ENCODE results near the gene KLK4. TPM values are rescaled to one million over a fixed set of nuclear protein-coding genes. Genes with fewer than 3 reads are reported as not detected.

KLK4 gene
- total and polyA plus RNA-seq, 10 of the 15 experiments (the other 5 are each of a cell fraction or from before 2014, with no cell fraction given) = 0.06 to 0.31 TPM; not detected in 8

DNA sequence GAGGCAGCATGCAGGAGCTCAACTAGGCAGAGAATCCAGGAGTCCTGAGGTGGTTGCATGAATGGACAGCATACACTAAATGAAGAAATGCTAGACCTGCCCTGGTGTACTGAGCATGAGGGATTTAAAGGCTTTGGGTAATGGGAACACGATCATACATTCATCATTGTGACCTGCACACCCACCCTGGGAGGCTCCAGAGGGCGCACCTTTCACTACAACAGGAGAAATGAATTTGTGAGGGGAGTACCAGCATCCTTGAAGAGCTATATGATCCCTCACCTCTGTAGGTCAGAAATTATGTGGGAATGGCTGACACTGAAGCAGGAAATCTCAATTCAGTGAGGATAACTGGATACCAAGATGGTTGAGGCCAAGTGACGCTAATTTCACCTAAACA lies 29.0 kb downstream of the KLK4 start:
- in situ Hi-C loops (cut with MboI) = no loop called here
- SMC1A ChIA-PET (ENCODE audit: uncharacterized antibody, unreplicated experiment) = interaction anchor here (0.6 kb wide), 1 partner anchor 167 kb away, joined by 3 read pairs; no protein-coding TSS in a partner anchor
- Histone ChIP-seq H2AFZ (ENCODE audit: control insufficient read depth, low read depth, low read length) (no peak overlapping the region), H3K4me2 (ENCODE audit: control insufficient read depth, insufficient read depth) (no peak overlapping the region), H3K4me3 (no peak overlapping the region), H3K79me2 (ENCODE audit: control insufficient read depth, insufficient read depth, low read length) (no peaks in the 10 kb centered on the region), H3K27ac (ENCODE audit: control insufficient read depth, insufficient read depth) (no peak overlapping the region), H3K9me3 (replicated peaks; ENCODE audit: control insufficient read depth, insufficient read depth, low read length) (no peaks in the 10 kb centered on the region), H4K20me1 (ENCODE audit: control insufficient read depth, insufficient read depth) (no peaks in the 10 kb centered on the region), H3K9ac (ENCODE audit: control insufficient read depth, insufficient read depth, low read length) (no peak overlapping the region), H3K4me1 (ENCODE audit: control insufficient read depth, insufficient read depth, low read length) (peaks cover 9% of the 10 kb centered on the region; the same call in 1 of the 2 replicates), H3K27me3 (replicated peaks in 1 of 2; ENCODE audit: control insufficient read depth in 2 of 2, insufficient read depth in 2 of 2, low read length in 1 of 2) (no peaks in the 10 kb centered on the region), H3K36me3 (ENCODE audit: control insufficient read depth in 2 of 2, insufficient read depth in 2 of 2, low read length in 1 of 2) (no peaks in the 10 kb centered on the region)
- FAIRE-seq (no peak), DNase-seq (ENCODE audit: low read depth, low spot score) (no peak), ATAC-seq (no peak)
- RAD21 ChIA-PET (ENCODE audit: unreplicated experiment) = interaction anchor here (1.0 to 1.3 kb wide), 3 partner anchors 16 to 39 kb away, joined by 3 to 8 read pairs (median 3); partner anchors contain the start of gene KLK3
- WGBS (ENCODE audit: insufficient coverage, insufficient replicate concordance, low lambda C conversion rate, missing lambda C conversion rate) = 51% methylated on average over 3 of the region's 3 CpGs
- CTCF ChIA-PET = interaction anchor here (0.8 to 3.4 kb wide), 5 partner anchors 10 to 47 kb away, joined by 3 to 24 read pairs (median 4); no protein-coding TSS in a partner anchor
- POLR2A ChIA-PET = interaction anchor here (0.6 to 1.4 kb wide), 2 partner anchors 10 to 18 kb away, joined by 3 to 4 read pairs; no protein-coding TSS in a partner anchor
- TF ChIP-seq CTCF (IDR thresholded peaks at IDR 0.05 in 2 of 3, conservative IDR thresholded peaks at IDR 0.05 in 1 of 3; ENCODE audit: control insufficient read depth in 2 of 3, extremely low read depth in 1 of 3, insufficient read depth in 1 of 3, low read depth in 3 of 3, low read length in 3 of 3) (peak in 2 of 3 experiments; percentile 8 to 17; a peak in 1 of 6 replicates), RB1 (IDR thresholded peaks at IDR 0.05; ENCODE audit: borderline replicate concordance) (no peak)
- no TSS peak for BruUV-seq (replicated peaks)
- intact Hi-C loops (cut with micrococcal nuclease; ENCODE audit: unreplicated experiment) = no loop called here

DNA sequence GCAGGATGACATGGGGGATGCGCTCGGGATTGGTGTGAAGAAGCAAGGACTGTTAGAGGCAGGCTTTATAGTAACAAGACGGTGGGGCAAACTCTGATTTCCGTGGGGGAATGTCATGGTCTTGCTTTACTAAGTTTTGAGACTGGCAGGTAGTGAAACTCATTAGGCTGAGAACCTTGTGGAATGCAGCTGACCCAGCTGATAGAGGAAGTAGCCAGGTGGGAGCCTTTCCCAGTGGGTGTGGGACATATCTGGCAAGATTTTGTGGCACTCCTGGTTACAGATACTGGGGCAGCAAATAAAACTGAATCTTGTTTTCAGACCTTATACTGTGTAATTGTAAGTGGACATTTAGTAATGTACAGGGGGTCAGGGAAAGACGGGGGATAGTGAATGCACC lies 31.0 kb downstream of the KLK4 start:
- H3K4me1 ChIP-seq (ENCODE audit: control insufficient read depth, insufficient read depth, low read length) = peaks cover 25% of the 10 kb centered on the region
- POLR2A ChIA-PET = no interaction called here
- no peaks in the 10 kb centered on the region for H3K27me3 ChIP-seq (replicated peaks in 1 of 2; ENCODE audit: control insufficient read depth in 2 of 2, insufficient read depth in 2 of 2, low read length in 1 of 2)
- H3K4me2 ChIP-seq (ENCODE audit: control insufficient read depth, insufficient read depth) = no peak overlapping the region
- no peaks in the 10 kb centered on the region for H4K20me1 ChIP-seq (ENCODE audit: control insufficient read depth, insufficient read depth)
- CTCF ChIA-PET = no interaction called here
- DNase-seq (ENCODE audit: low read depth, low spot score) = no peak
- intact Hi-C loops (cut with micrococcal nuclease; ENCODE audit: unreplicated experiment) = no loop called here
- 75% methylated on average over 5 of the region's 5 CpGs for WGBS (ENCODE audit: insufficient coverage, insufficient replicate concordance, low lambda C conversion rate, missing lambda C conversion rate)
- H2AFZ ChIP-seq (ENCODE audit: control insufficient read depth, low read depth, low read length) = no peak overlapping the region
- SMC1A ChIA-PET (ENCODE audit: uncharacterized antibody, unreplicated experiment) = no interaction called here
- H3K4me3 ChIP-seq = no peak overlapping the region
- no peaks in the 10 kb centered on the region for H3K9me3 ChIP-seq (replicated peaks; ENCODE audit: control insufficient read depth, insufficient read depth, low read length)
- no peaks in the 10 kb centered on the region for H3K79me2 ChIP-seq (ENCODE audit: control insufficient read depth, insufficient read depth, low read length)
- no TSS peak for BruUV-seq (replicated peaks)
- in situ Hi-C loops (cut with MboI) = no loop called here
- no peak for ATAC-seq
- RAD21 ChIA-PET (ENCODE audit: unreplicated experiment) = no interaction called here
- TF ChIP-seq, protein P1, sequence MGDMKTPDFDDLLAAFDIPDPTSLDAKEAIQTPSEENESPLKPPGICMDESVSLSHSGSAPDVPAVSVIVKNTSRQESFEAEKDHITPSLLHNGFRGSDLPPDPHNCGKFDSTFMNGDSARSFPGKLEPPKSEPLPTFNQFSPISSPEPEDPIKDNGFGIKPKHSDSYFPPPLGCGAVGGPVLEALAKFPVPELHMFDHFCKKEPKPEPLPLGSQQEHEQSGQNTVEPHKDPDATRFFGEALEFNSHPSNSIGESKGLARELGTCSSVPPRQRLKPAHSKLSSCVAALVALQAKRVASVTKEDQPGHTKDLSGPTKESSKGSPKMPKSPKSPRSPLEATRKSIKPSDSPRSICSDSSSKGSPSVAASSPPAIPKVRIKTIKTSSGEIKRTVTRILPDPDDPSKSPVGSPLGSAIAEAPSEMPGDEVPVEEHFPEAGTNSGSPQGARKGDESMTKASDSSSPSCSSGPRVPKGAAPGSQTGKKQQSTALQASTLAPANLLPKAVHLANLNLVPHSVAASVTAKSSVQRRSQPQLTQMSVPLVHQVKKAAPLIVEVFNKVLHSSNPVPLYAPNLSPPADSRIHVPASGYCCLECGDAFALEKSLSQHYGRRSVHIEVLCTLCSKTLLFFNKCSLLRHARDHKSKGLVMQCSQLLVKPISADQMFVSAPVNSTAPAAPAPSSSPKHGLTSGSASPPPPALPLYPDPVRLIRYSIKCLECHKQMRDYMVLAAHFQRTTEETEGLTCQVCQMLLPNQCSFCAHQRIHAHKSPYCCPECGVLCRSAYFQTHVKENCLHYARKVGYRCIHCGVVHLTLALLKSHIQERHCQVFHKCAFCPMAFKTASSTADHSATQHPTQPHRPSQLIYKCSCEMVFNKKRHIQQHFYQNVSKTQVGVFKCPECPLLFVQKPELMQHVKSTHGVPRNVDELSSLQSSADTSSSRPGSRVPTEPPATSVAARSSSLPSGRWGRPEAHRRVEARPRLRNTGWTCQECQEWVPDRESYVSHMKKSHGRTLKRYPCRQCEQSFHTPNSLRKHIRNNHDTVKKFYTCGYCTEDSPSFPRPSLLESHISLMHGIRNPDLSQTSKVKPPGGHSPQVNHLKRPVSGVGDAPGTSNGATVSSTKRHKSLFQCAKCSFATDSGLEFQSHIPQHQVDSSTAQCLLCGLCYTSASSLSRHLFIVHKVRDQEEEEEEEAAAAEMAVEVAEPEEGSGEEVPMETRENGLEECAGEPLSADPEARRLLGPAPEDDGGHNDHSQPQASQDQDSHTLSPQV (IDR thresholded peaks at IDR 0.05) = no peak
- TF ChIP-seq, protein P2, sequence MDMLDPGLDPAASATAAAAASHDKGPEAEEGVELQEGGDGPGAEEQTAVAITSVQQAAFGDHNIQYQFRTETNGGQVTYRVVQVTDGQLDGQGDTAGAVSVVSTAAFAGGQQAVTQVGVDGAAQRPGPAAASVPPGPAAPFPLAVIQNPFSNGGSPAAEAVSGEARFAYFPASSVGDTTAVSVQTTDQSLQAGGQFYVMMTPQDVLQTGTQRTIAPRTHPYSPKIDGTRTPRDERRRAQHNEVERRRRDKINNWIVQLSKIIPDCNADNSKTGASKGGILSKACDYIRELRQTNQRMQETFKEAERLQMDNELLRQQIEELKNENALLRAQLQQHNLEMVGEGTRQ (IDR thresholded peaks at IDR 0.05; ENCODE audit: borderline replicate concordance, low read depth, low read length) = no peak
- FAIRE-seq = no peak
- H3K27ac ChIP-seq (ENCODE audit: control insufficient read depth, insufficient read depth) = no peak overlapping the region
- no peak overlapping the region for H3K9ac ChIP-seq (ENCODE audit: control insufficient read depth, insufficient read depth, low read length)
- H3K36me3 ChIP-seq (ENCODE audit: control insufficient read depth in 2 of 2, insufficient read depth in 2 of 2, low read length in 1 of 2) = no peaks in the 10 kb centered on the region

Data from GM12878 (cell line).